A549 (cell line): ENCODE results near the gene ZBED3. TPM values are rescaled to one million over a fixed set of nuclear protein-coding genes. Genes with fewer than 3 reads are reported as not detected.

Source experiments
- ATAC-seq, 2 experiments: fragments of 200-7000 bp in 1 of 2; fragments of >200 bp in 1 of 2; cut with Nextera tagmentation in 1 of 2; cut with Tn5 transposase in 1 of 2; 3 replicates each; pipeline versions ENCODE4 v1.8.0 to v1.9.1; 2018 to 2020; ENCODE audit warnings: mild to moderate bottlenecking in 1 of 2, moderate library complexity in 1 of 2
- CTCF ChIA-PET: fragments of 300-600 bp; sonication (Branson Sonifier 250); formaldehyde crosslinking; extraction: SDS; loops from one replicate; lab custom pipeline; 2021; ENCODE audit warnings: antibody characterized with exemption, inconsistent platforms; lab: Yijun Ruan, JAX
- POLR2A ChIA-PET: fragments of 350-600 bp; formaldehyde crosslinking; extraction: SDS; loops from one replicate; lab custom pipeline; 2021; ENCODE audit warnings: antibody characterized with exemption, inconsistent platforms; lab: Yijun Ruan, JAX
- DNase-seq, 2 experiments: peaks; one replicate each; pipeline versions ENCODE4 v3.0.0 to v3.0.0-alpha.2; 2011 to 2016; ENCODE audit warnings: low read depth in 1 of 2, low spot score in 1 of 2
- FAIRE-seq: peaks from 2 replicates; lab custom pipeline; 2011; peaks lifted over from hg19 to GRCh38; lab: Jason Lieb, UNC
- H3K27ac ChIP-seq, 2 experiments: fragments of >200 bp; sonication (Bioruptor Twin); formaldehyde crosslinking; 3 replicates each; pipeline ENCODE4 v1.5.1; 2016 to 2017
- H3K4me1 ChIP-seq: fragments of >200 bp; sonication (Bioruptor Twin); formaldehyde crosslinking; 3 replicates; pipeline ENCODE4 v1.6.1; 2016
- H3K4me2 ChIP-seq: fragments of >200 bp; sonication (Bioruptor Twin); formaldehyde crosslinking; 3 replicates; pipeline ENCODE4 v1.6.1; 2016
- H3K4me3 ChIP-seq: fragments of >200 bp; sonication (Bioruptor Twin); formaldehyde crosslinking; 3 replicates; pipeline ENCODE4 v1.5.1; 2016
- H3K9me3 ChIP-seq: fragments of >200 bp; sonication (Bioruptor Twin); formaldehyde crosslinking; 3 replicates; pipeline ENCODE4 v1.6.1; 2016
- CBX2 ChIP-seq: fragments of 200-600 bp; sonication (generic); IDR thresholded peaks from 2 replicates; pipeline ENCODE4 v1.6.1; 2016; ENCODE audit warnings: low read depth, mild to moderate bottlenecking, borderline replicate concordance
- CBX8 ChIP-seq: fragments of 200-600 bp; sonication (generic); IDR thresholded peaks from 2 replicates; pipeline ENCODE4 v1.6.1; 2016
- CHD4 ChIP-seq: fragments of 200-600 bp; sonication (generic); IDR thresholded peaks from 2 replicates; pipeline ENCODE4 v1.6.1; 2016; ENCODE audit warnings: antibody characterized with exemption, mild to moderate bottlenecking, borderline replicate concordance
- FOSL2 ChIP-seq, 2 experiments: fragments of 450-650 bp in 1 of 2; fragments of >200 bp in 1 of 2; sonication (Bioruptor Twin) in 1 of 2; formaldehyde crosslinking; IDR thresholded peaks; 2 replicates each; pipeline versions ENCODE4 v1.5.0 to v1.6.1; 2016 to 2020; ENCODE audit warnings: mild to moderate bottlenecking in 1 of 2, moderate library complexity in 1 of 2
- FOXS1 ChIP-seq: fragments of 250-450 bp; sonication (Bioruptor Pico); IDR thresholded peaks from 2 replicates; pipeline ENCODE4 v1.5.0; 2020; ENCODE audit warnings: mild to moderate bottlenecking, moderate library complexity
- HOXB13 ChIP-seq: fragments of 250-450 bp; sonication (Bioruptor Pico); IDR thresholded peaks from 2 replicates; pipeline ENCODE4 v1.5.0; 2020; ENCODE audit warnings: low read depth, mild to moderate bottlenecking, moderate library complexity
- JUN ChIP-seq, 2 experiments: fragments of >200 bp; sonication (Bioruptor Twin); formaldehyde crosslinking; IDR thresholded peaks; 2 replicates in 1 of 2; 3 replicates in 1 of 2; pipeline ENCODE4 v1.6.1; 2016 to 2017
- JUNB ChIP-seq: fragments of >200 bp; sonication (Bioruptor Twin); formaldehyde crosslinking; IDR thresholded peaks from 2 replicates; pipeline ENCODE4 v1.6.1; 2016
- KDM5A ChIP-seq: fragments of 200-600 bp; sonication (generic); IDR thresholded peaks from 2 replicates; pipeline ENCODE4 v1.6.1; 2016; ENCODE audit warnings: antibody characterized with exemption, mild to moderate bottlenecking
- MAFK ChIP-seq: fragments of 450-650 bp; IDR thresholded peaks from 2 replicates; pipeline ENCODE4 v1.6.1; 2014; ENCODE audit not compliant: partially characterized antibody
- MYC ChIP-seq: IDR thresholded peaks from 2 replicates; pipeline ENCODE4 v1.6.1; 2012; ENCODE audit warnings: mild to moderate bottlenecking, inconsistent platforms, low read length, improper control_type of control experiment, borderline replicate concordance
- RAD21 ChIP-seq, 2 experiments: fragments of >200 bp in 1 of 2; sonication (Bioruptor Twin) in 1 of 2; formaldehyde crosslinking in 1 of 2; IDR thresholded peaks in 1 of 2; conservative IDR thresholded peaks in 1 of 2; 2 replicates in 1 of 2; 3 replicates in 1 of 2; pipeline ENCODE4 v1.6.1; 2012 to 2018; ENCODE audit warnings: inconsistent platforms in 1 of 2
- SMC3 ChIP-seq: fragments of >200 bp; sonication (Bioruptor Twin); formaldehyde crosslinking; IDR thresholded peaks from 3 replicates; pipeline ENCODE4 v1.6.1; 2018; ENCODE audit warnings: inconsistent platforms
- TP53 ChIP-seq: fragments of 250-450 bp; sonication (Bioruptor Pico); IDR thresholded peaks from 2 replicates; pipeline ENCODE4 v1.5.0; 2021; ENCODE audit warnings: mild to moderate bottlenecking, moderate library complexity
- WGBS: methylation state at CpG from one replicate; pipeline ENCODE4 v1.1.6; 2017; ENCODE audit errors: missing lambda C conversion rate; 5-methylcytosine and 5-hydroxymethylcytosine counted together
- polyA plus RNA-seq, 4 experiments: library from polyadenylated mRNA; depleted of rRNA in 3 of 4; stranded (reverse); fragments of >200 nt; fragmentation: RNase III in 1 of 4; extraction: RNeasy Plus Mini Kit Qiagen cat#74134 plus additional on column Dnase treatment in 1 of 4; gene quantifications; 2 replicates in 3 of 4; 3 replicates in 1 of 4; pipeline ENCODE4 v1.2.3, GENCODE V29; 2011 to 2017
- TF ChIP-seq, protein P1 (sequence below): fragments of 200-600 bp; sonication (generic); IDR thresholded peaks from 2 replicates; pipeline ENCODE4 v1.6.1; 2016; ENCODE audit warnings: antibody characterized with exemption, mild to moderate bottlenecking, moderate library complexity
- TF ChIP-seq, protein P2 (sequence below): fragments of 450-650 bp; IDR thresholded peaks from 2 replicates; pipeline ENCODE4 v1.6.1; 2014; ENCODE audit warnings: antibody characterized with exemption
- TF ChIP-seq, protein P3 (sequence below): fragments of >200 bp; sonication (Bioruptor Twin); formaldehyde crosslinking; IDR thresholded peaks from 2 replicates; pipeline ENCODE4 v1.6.1; 2016
- TF ChIP-seq, protein P4 (sequence below): fragments of >200 bp; sonication (Bioruptor Twin); formaldehyde crosslinking; IDR thresholded peaks from 3 replicates; pipeline ENCODE4 v1.5.1; 2016
- TF ChIP-seq, protein P5 (sequence below): fragments of 250-450 bp; sonication (Bioruptor Pico); IDR thresholded peaks from 2 replicates; pipeline ENCODE4 v1.5.0; 2020; ENCODE audit warnings: low read depth, mild to moderate bottlenecking, moderate library complexity
- TF ChIP-seq, protein P6 (sequence below): fragments of >200 bp; sonication (Bioruptor Twin); formaldehyde crosslinking; IDR thresholded peaks from 3 replicates; pipeline ENCODE4 v1.6.1; 2016

The ZBED3 gene
- polyA plus RNA-seq, 2 of the 4 experiments (the other 2 are of a cell fraction), result 4.1 to 10.5 TPM

DNA sequence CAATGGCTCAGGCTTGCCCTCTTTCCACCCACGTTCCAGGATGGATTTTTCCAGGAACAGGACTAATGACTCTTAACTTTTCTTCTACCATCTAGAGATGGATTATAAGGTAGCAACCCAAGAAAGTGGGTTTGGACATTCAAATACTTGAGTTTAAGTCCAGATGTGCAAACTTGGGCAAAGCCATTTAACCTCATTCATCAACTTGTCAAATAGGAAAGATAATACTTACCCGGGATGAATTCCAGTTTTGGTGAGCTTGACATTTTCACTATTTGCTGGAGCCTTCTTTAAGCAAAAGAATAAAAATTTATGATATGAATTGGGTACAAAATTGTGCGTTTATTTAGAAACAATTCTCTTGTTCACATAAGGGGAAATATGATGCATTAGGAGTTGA lies 44.3 kb upstream of the ZBED3 start (continued):
- TF ChIP-seq, protein P1, sequence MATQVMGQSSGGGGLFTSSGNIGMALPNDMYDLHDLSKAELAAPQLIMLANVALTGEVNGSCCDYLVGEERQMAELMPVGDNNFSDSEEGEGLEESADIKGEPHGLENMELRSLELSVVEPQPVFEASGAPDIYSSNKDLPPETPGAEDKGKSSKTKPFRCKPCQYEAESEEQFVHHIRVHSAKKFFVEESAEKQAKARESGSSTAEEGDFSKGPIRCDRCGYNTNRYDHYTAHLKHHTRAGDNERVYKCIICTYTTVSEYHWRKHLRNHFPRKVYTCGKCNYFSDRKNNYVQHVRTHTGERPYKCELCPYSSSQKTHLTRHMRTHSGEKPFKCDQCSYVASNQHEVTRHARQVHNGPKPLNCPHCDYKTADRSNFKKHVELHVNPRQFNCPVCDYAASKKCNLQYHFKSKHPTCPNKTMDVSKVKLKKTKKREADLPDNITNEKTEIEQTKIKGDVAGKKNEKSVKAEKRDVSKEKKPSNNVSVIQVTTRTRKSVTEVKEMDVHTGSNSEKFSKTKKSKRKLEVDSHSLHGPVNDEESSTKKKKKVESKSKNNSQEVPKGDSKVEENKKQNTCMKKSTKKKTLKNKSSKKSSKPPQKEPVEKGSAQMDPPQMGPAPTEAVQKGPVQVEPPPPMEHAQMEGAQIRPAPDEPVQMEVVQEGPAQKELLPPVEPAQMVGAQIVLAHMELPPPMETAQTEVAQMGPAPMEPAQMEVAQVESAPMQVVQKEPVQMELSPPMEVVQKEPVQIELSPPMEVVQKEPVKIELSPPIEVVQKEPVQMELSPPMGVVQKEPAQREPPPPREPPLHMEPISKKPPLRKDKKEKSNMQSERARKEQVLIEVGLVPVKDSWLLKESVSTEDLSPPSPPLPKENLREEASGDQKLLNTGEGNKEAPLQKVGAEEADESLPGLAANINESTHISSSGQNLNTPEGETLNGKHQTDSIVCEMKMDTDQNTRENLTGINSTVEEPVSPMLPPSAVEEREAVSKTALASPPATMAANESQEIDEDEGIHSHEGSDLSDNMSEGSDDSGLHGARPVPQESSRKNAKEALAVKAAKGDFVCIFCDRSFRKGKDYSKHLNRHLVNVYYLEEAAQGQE, result no peak

DNA sequence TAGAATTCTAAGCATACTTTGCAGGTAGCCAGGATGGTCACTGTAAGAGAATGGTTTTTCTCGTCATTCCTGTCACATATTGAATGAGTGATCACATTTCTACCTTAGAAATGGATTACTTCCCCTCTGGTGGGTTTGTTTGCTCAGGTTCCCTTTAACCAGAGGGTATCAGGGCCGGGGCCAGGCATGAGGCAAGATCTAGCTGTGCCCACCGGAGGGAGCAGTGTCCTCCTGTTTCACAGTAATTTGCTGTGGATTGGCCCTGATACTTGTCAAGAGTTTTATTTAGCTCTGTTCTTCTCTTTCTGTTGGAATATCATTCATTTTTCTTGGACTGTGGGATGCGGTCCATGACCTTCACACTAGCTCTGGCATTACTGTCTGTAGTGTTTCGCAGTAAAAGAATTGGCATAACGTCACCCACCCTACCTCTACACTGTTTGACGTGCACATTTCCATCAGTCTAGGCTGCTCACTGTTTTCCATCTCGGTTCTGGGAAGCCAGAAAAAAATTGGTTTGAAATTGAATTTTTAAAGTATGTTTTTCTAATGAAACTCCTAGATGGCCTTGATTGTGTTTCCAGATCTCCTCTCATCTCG lies 42.4 kb upstream of the ZBED3 start:
- ATAC-seq, result peak; percentile 67 to 79; a peak in 5 of 6 replicates
- TF ChIP-seq JUN (IDR thresholded peaks at IDR 0.05) (no peak), CBX8 (no peak), MYC (no peak), CBX2 (no peak), MAFK (no peak), SMC3 (peak; percentile 53), JUNB (no peak), CHD4 (no peak), RAD21 (conservative IDR thresholded peaks at IDR 0.05 in 1 of 2, IDR thresholded peaks at IDR 0.05 in 1 of 2) (peak; percentile 61 to 62), KDM5A (no peak), FOSL2 (IDR thresholded peaks at IDR 0.05) (no peak), FOSL2 (CRISPR knock-in tag; IDR thresholded peaks at IDR 0.05) (no peak), HOXB13 (no peak), FOXS1 (CRISPR knock-in tag) (no peak), TP53 (CRISPR knock-in tag) (no peak)
- TF ChIP-seq, protein P2, sequence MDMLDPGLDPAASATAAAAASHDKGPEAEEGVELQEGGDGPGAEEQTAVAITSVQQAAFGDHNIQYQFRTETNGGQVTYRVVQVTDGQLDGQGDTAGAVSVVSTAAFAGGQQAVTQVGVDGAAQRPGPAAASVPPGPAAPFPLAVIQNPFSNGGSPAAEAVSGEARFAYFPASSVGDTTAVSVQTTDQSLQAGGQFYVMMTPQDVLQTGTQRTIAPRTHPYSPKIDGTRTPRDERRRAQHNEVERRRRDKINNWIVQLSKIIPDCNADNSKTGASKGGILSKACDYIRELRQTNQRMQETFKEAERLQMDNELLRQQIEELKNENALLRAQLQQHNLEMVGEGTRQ, result no peak
- TF ChIP-seq, protein P3, sequence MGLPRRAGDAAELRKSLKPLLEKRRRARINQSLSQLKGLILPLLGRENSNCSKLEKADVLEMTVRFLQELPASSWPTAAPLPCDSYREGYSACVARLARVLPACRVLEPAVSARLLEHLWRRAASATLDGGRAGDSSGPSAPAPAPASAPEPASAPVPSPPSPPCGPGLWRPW, result no peak
- TF ChIP-seq, protein P4, sequence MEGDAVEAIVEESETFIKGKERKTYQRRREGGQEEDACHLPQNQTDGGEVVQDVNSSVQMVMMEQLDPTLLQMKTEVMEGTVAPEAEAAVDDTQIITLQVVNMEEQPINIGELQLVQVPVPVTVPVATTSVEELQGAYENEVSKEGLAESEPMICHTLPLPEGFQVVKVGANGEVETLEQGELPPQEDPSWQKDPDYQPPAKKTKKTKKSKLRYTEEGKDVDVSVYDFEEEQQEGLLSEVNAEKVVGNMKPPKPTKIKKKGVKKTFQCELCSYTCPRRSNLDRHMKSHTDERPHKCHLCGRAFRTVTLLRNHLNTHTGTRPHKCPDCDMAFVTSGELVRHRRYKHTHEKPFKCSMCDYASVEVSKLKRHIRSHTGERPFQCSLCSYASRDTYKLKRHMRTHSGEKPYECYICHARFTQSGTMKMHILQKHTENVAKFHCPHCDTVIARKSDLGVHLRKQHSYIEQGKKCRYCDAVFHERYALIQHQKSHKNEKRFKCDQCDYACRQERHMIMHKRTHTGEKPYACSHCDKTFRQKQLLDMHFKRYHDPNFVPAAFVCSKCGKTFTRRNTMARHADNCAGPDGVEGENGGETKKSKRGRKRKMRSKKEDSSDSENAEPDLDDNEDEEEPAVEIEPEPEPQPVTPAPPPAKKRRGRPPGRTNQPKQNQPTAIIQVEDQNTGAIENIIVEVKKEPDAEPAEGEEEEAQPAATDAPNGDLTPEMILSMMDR, result peak; percentile 49
- TF ChIP-seq, protein P5, sequence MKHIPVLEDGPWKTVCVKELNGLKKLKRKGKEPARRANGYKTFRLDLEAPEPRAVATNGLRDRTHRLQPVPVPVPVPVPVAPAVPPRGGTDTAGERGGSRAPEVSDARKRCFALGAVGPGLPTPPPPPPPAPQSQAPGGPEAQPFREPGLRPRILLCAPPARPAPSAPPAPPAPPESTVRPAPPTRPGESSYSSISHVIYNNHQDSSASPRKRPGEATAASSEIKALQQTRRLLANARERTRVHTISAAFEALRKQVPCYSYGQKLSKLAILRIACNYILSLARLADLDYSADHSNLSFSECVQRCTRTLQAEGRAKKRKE (CRISPR knock-in tag), result no peak
- TF ChIP-seq, protein P6, sequence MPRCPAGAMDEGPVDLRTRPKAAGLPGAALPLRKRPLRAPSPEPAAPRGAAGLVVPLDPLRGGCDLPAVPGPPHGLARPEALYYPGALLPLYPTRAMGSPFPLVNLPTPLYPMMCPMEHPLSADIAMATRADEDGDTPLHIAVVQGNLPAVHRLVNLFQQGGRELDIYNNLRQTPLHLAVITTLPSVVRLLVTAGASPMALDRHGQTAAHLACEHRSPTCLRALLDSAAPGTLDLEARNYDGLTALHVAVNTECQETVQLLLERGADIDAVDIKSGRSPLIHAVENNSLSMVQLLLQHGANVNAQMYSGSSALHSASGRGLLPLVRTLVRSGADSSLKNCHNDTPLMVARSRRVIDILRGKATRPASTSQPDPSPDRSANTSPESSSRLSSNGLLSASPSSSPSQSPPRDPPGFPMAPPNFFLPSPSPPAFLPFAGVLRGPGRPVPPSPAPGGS, result no peak
- TF ChIP-seq, all 56 proteins: peak for 3
- FAIRE-seq, result no peak
- ChIA-PET POLR2A (interaction anchor here (1.0 kb wide), 1 partner anchor 362 kb away, joined by 3 read pairs; no protein-coding TSS in a partner anchor), CTCF (interaction anchor here (0.6 to 4.1 kb wide), 19 partner anchors 15 to 363 kb away, joined by 3 to 27 read pairs (median 4); partner anchors contain the start of genes WDR41 and ZBED3)
- WGBS, result 62% methylated on average over 9 of the region's 9 CpGs
- Histone ChIP-seq H3K4me2 (no peak overlapping the region), H3K4me1 (peaks cover 15% of the 10 kb centered on the region), H3K27ac (no peak overlapping the region), H3K9me3 (no peaks in the 10 kb centered on the region), H3K4me3 (no peak overlapping the region)
- DNase-seq, result peak; percentile 19 to 47
